ENCODE results near the gene MCEMP1. TPM values are rescaled to one million over a fixed set of nuclear protein-coding genes. Genes with fewer than 3 reads are reported as not detected.

MCEMP1 gene
- total and polyA plus RNA-seq, 2 experiments from 2014 or later = not detected

DNA sequence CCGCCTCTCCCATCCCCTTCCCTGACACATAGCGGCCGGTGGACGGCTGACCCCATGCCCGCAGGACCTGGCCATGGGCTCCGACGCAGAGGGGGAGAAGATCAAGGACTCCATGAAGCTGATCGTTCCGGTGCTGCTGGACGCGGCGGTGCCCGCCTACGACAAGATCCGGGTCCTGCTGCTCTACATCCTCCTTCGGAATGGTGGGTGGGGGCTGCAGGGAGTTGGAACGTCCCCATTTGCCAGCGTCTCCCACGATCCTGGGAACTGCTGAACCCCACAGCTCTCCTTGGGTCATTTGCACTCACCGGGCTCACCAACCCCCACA, 32.4 kb upstream of the MCEMP1 start (continued):
- TF ChIP-seq, protein P1, sequence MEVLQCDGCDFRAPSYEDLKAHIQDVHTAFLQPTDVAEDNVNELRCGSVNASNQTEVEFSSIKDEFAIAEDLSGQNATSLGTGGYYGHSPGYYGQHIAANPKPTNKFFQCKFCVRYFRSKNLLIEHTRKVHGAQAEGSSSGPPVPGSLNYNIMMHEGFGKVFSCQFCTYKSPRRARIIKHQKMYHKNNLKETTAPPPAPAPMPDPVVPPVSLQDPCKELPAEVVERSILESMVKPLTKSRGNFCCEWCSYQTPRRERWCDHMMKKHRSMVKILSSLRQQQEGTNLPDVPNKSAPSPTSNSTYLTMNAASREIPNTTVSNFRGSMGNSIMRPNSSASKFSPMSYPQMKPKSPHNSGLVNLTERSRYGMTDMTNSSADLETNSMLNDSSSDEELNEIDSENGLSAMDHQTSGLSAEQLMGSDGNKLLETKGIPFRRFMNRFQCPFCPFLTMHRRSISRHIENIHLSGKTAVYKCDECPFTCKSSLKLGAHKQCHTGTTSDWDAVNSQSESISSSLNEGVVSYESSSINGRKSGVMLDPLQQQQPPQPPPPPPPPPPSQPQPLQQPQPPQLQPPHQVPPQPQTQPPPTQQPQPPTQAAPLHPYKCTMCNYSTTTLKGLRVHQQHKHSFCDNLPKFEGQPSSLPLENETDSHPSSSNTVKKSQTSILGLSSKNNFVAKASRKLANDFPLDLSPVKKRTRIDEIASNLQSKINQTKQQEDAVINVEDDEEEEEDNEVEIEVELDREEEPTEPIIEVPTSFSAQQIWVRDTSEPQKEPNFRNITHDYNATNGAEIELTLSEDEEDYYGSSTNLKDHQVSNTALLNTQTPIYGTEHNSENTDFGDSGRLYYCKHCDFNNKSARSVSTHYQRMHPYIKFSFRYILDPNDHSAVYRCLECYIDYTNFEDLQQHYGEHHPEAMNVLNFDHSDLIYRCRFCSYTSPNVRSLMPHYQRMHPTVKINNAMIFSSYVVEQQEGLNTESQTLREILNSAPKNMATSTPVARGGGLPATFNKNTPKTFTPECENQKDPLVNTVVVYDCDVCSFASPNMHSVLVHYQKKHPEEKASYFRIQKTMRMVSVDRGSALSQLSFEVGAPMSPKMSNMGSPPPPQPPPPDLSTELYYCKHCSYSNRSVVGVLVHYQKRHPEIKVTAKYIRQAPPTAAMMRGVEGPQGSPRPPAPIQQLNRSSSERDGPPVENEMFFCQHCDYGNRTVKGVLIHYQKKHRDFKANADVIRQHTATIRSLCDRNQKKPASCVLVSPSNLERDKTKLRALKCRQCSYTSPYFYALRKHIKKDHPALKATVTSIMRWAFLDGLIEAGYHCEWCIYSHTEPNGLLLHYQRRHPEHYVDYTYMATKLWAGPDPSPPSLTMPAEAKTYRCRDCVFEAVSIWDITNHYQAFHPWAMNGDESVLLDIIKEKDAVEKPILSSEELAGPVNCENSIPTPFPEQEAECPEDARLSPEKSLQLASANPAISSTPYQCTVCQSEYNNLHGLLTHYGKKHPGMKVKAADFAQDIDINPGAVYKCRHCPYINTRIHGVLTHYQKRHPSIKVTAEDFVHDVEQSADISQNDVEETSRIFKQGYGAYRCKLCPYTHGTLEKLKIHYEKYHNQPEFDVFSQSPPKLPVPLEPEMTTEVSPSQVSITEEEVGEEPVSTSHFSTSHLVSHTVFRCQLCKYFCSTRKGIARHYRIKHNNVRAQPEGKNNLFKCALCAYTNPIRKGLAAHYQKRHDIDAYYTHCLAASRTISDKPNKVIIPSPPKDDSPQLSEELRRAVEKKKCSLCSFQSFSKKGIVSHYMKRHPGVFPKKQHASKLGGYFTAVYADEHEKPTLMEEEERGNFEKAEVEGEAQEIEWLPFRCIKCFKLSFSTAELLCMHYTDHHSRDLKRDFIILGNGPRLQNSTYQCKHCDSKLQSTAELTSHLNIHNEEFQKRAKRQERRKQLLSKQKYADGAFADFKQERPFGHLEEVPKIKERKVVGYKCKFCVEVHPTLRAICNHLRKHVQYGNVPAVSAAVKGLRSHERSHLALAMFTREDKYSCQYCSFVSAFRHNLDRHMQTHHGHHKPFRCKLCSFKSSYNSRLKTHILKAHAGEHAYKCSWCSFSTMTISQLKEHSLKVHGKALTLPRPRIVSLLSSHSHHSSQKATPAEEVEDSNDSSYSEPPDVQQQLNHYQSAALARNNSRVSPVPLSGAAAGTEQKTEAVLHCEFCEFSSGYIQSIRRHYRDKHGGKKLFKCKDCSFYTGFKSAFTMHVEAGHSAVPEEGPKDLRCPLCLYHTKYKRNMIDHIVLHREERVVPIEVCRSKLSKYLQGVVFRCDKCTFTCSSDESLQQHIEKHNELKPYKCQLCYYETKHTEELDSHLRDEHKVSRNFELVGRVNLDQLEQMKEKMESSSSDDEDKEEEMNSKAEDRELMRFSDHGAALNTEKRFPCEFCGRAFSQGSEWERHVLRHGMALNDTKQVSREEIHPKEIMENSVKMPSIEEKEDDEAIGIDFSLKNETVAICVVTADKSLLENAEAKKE (CRISPR knock-in tag; IDR thresholded peaks at IDR 0.05) = no peak
- TF ChIP-seq CREB1 (CRISPR knock-in tag; IDR thresholded peaks at IDR 0.05; ENCODE audit: low read depth) (no peak), ZNF114 (CRISPR knock-in tag; IDR thresholded peaks at IDR 0.05) (no peak)
- TF ChIP-seq, protein P2, sequence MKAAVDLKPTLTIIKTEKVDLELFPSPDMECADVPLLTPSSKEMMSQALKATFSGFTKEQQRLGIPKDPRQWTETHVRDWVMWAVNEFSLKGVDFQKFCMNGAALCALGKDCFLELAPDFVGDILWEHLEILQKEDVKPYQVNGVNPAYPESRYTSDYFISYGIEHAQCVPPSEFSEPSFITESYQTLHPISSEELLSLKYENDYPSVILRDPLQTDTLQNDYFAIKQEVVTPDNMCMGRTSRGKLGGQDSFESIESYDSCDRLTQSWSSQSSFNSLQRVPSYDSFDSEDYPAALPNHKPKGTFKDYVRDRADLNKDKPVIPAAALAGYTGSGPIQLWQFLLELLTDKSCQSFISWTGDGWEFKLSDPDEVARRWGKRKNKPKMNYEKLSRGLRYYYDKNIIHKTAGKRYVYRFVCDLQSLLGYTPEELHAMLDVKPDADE (IDR thresholded peaks at IDR 0.05) = no peak
- TF ChIP-seq, protein P3, sequence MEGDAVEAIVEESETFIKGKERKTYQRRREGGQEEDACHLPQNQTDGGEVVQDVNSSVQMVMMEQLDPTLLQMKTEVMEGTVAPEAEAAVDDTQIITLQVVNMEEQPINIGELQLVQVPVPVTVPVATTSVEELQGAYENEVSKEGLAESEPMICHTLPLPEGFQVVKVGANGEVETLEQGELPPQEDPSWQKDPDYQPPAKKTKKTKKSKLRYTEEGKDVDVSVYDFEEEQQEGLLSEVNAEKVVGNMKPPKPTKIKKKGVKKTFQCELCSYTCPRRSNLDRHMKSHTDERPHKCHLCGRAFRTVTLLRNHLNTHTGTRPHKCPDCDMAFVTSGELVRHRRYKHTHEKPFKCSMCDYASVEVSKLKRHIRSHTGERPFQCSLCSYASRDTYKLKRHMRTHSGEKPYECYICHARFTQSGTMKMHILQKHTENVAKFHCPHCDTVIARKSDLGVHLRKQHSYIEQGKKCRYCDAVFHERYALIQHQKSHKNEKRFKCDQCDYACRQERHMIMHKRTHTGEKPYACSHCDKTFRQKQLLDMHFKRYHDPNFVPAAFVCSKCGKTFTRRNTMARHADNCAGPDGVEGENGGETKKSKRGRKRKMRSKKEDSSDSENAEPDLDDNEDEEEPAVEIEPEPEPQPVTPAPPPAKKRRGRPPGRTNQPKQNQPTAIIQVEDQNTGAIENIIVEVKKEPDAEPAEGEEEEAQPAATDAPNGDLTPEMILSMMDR (conservative IDR thresholded peaks at IDR 0.05; ENCODE audit: low read depth in 2 of 2) = no peak

DNA sequence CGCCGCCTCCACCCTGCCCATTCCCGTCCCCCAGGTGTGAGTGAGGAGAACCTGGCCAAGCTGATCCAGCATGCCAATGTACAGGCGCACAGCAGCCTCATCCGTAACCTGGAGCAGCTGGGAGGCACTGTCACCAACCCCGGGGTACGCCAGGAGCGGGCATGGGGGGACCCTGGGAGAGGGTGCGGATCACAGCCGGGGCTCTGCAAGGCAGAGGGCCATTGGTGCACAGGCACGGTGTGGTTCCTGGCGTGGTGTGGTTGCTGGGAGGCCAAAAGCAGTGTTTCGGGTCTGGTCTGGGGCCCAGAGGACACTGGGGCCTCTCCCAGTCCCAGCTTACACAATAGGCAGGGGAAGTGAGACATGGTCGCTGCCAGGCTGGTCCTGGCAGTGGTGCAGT, 31.7 kb upstream of the MCEMP1 start:
- ATAC-seq = no peak
- Histone ChIP-seq H3K9me2 (ENCODE audit: insufficient read depth) (no peaks in the 10 kb centered on the region), H3K27ac (ENCODE audit: low read depth) (no peak overlapping the region), H3K27me3 (ENCODE audit: insufficient read depth) (no peaks in the 10 kb centered on the region), H2AFZ (no peak overlapping the region), H3K4me2 (no peak overlapping the region), H3K4me3 (no peak overlapping the region), H3K4me1 (ENCODE audit: insufficient read depth) (no peaks in the 10 kb centered on the region), H3F3A (replicated peaks; ENCODE audit: low read depth) (peaks cover 2% of the 10 kb centered on the region), H3K79me2 (replicated peaks; ENCODE audit: insufficient read depth) (no peaks in the 10 kb centered on the region), H4K20me1 (replicated peaks; ENCODE audit: insufficient read depth) (no peaks in the 10 kb centered on the region; the same call in 1 of the 2 replicates), H3K36me3 (ENCODE audit: insufficient read depth) (no peaks in the 10 kb centered on the region)
- no peak overlapping the region for H3K27ac Mint-ChIP-seq
- H3K36me3 Mint-ChIP-seq (ENCODE audit: low read depth) = peaks cover 3% of the 10 kb centered on the region; the same call in 1 of the 3 replicates
- DNase-seq (ENCODE audit: low spot score) = no peak
- H3K9me3 Mint-ChIP-seq = no peaks in the 10 kb centered on the region
- no peak overlapping the region for H3K4me3 Mint-ChIP-seq
- peaks cover 10% of the 10 kb centered on the region for H3K27me3 Mint-ChIP-seq (ENCODE audit: insufficient read depth, low read depth, poor library complexity)
- no peaks in the 10 kb centered on the region for H3K4me1 Mint-ChIP-seq
- TF ChIP-seq, protein P4, sequence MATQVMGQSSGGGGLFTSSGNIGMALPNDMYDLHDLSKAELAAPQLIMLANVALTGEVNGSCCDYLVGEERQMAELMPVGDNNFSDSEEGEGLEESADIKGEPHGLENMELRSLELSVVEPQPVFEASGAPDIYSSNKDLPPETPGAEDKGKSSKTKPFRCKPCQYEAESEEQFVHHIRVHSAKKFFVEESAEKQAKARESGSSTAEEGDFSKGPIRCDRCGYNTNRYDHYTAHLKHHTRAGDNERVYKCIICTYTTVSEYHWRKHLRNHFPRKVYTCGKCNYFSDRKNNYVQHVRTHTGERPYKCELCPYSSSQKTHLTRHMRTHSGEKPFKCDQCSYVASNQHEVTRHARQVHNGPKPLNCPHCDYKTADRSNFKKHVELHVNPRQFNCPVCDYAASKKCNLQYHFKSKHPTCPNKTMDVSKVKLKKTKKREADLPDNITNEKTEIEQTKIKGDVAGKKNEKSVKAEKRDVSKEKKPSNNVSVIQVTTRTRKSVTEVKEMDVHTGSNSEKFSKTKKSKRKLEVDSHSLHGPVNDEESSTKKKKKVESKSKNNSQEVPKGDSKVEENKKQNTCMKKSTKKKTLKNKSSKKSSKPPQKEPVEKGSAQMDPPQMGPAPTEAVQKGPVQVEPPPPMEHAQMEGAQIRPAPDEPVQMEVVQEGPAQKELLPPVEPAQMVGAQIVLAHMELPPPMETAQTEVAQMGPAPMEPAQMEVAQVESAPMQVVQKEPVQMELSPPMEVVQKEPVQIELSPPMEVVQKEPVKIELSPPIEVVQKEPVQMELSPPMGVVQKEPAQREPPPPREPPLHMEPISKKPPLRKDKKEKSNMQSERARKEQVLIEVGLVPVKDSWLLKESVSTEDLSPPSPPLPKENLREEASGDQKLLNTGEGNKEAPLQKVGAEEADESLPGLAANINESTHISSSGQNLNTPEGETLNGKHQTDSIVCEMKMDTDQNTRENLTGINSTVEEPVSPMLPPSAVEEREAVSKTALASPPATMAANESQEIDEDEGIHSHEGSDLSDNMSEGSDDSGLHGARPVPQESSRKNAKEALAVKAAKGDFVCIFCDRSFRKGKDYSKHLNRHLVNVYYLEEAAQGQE (IDR thresholded peaks at IDR 0.05; ENCODE audit: unreplicated experiment) = no peak
- TF ChIP-seq ZNF114 (CRISPR knock-in tag; IDR thresholded peaks at IDR 0.05) (no peak), EZH2 (IDR thresholded peaks at IDR 0.05; ENCODE audit: low read depth, unreplicated experiment) (no peak), ZNF331 (CRISPR knock-in tag; IDR thresholded peaks at IDR 0.05; ENCODE audit: low read depth) (no peak), STAT1 (IDR thresholded peaks at IDR 0.05; ENCODE audit: unreplicated experiment) (no peak), CREB1 (CRISPR knock-in tag; IDR thresholded peaks at IDR 0.05; ENCODE audit: low read depth) (no peak)
- TF ChIP-seq, protein P3 (conservative IDR thresholded peaks at IDR 0.05; ENCODE audit: low read depth in 2 of 2) = no peak

Data from GM23338 (cell line).